Iris pigment epithelial cell (primary cell): ENCODE data around the gene CDCA5.
"Not testable (repeated sequence)": the region's sequence is repeated elsewhere in the genome, so short reads cannot be mapped to it uniquely, and the experiment has no call there.

ENCODE experiments used
- DNase-seq: peaks from one replicate; pipeline ENCODE4 v3.0.0-alpha.2; 2011; ENCODE audit warnings: low read depth

Gene CDCA5

DNA sequence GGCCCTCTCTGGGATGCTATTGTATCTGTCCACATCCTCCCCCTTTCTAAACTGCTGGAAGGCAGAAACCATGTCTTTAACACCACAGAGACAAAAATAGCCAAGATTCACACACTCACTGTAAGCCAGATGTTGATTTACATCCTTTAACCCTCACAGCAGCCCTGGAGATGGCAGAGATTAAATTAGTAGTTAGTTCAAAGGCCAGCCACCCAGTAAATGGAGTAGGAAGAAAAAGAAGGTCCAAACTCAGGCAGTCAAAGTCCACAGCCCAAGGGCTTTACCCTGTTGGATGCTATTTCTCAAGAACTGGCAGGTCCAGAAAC is 35.8 kb upstream of the CDCA5 start:
- no peak for DNase-seq

DNA sequence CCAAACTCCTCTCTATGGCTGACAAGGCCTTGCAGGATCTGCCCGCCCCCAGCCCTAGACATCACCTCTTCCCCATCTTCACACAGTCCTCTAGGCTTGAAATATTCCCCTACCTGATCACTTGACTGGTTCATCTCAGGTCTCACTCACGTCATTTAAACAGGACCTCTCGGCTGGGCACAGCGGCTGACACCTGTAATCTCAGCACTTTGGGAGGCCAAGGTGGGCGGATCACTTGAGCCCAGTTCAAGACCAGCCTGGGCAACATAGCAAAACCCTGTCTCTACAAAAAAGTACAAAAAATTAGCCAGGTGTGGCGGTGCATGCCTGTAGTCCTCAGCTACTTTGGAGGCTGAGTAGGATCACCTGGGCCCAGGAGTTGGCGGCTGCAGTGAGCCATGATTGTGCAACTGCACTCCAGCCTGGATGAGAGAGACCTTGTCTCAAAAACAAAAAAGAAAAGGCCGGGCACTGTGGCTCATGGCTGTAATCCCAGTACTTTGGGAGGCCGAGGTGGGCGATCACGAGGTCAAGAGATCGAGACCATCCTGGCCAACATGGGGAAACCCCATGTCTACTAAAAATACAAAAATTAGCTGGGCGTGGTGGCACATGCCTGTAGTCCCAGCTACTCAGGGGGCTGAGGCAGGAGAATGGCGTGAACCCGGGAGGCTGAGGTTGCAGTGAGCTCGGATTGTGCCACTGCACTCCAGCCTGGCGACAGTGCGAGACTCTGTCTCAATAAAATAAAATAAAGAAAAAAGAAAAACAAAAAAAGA is 35.2 kb upstream of the CDCA5 start:
- DNase-seq: not testable (repeated sequence)

DNA sequence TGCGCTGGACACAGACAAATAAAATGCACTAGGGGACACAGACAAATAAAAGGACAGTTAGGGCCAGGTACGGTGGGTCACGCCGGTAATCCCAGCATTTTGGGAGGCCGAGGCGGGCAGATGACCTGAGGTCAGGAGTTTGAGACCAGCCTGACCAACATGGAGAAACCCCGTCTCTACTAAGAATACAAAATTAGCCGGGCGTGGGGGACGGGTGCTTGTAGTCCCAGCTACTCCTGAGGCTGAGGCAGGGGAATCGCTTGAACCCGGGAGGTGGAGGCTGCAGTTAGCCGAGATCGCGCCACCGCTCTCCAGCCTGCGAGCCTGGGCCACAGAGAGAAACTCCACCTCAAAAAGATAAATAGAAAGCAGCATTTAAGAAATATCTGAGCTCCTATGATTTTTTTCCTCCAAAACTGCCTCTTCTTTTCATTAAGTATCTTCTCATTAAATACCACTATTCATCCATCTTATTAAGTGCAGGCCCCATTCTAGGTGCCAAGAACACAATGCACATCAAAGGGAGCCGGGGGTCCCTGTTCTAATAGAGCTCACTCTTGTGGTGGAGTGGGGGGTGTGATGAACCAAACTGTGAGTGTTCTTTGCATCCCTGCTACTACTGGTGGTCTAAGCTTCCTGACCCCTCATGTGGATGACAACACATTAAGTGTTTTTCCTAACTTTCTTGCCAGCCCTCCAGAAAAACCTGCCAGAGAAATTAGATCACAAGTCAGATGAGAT is 34.4 kb upstream of the CDCA5 start:
- DNase-seq: no peak

DNA sequence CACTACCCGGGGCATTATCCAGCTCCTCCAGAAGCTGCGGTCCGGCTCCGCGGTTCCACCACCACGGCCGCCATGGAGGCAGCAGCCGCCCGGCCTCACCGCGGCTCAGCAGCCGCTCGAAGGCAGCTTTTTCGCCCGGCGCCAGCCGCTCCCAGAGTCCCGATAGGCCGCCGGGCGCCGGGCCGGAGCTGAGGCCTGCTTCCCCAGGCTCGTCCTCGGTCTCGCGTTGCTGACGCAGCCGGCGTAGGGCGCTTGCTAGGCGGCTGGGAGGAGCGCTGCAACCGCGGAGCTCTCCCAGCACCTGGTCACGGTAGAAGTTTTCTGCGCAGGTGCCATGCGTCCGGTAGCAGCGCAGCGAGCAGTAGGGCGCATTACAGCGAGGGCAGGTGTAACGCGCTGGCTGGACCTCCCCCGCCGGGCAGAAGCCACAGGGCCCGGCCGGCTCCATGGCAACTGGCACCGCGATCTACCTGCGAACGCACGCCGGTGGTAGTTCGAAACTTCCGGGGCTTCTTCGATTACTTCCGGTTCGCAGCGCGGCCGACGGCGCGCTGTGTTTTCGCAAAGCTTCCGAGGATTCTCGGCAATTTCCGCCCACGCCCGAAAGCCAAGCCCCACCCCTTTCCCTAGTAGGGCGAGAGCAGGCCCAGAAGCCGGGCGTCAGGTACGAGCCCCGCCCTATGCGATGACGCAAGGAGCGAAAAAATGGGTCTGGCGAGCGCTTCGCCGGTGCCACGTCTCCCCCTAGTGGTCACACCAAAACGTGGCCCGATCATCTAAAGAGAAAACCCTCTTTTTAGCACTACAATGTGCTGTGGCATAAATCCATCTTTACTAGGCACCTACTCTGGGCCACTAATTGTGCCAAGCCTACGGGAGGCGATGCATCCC is 33.6 kb upstream of the CDCA5 start, which contains the start of gene ZNHIT2:
Gene ZNHIT2, minus strand, starts transcription at position 496 of the 891 bp plus-strand sequence. Its CDS starts 48 bp downstream, at position 448.
- DNase-seq: peak; percentile 98

DNA sequence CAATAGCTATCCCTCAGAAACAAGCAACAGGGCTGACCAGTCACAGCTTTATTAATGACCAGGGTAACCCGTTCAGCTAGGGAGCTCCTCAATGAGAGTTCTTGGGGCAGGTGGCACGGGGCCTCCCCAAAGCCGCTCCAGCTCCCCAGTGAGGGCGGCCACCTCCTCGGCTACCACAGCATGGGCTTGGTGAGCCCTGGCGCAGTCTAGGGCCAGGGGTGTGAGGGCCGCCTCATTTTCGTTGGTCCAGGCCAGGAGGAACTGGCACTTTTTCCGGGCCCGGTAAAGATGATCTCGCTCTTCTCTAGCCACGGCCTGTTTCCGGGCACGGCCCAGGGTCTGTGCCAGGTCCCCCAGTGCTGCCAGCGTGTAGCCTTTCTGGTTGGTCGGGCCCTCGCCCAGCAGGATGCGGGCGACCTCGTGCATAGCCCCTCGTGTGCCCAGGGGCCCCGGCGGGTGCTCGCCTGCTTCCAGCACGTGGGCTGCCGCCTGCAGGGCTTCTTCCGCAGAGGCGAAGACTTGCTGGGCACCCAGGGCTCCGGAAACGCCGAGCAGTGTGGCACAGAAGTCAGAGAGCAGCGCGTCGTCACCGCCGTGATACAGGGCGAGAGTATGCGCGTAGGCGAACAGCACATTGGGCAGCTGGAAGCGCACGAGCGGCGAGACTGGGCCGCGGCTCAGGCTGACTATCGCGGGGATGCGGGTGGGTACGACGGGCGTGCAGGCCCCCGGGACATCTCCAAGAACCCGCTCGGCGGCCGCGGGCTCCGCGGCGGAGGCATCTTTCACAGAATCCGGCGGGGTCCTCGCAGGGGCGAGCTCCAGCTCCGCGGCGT is 32.7 kb upstream of the CDCA5 start:
- peak; percentile 81 for DNase-seq

DNA sequence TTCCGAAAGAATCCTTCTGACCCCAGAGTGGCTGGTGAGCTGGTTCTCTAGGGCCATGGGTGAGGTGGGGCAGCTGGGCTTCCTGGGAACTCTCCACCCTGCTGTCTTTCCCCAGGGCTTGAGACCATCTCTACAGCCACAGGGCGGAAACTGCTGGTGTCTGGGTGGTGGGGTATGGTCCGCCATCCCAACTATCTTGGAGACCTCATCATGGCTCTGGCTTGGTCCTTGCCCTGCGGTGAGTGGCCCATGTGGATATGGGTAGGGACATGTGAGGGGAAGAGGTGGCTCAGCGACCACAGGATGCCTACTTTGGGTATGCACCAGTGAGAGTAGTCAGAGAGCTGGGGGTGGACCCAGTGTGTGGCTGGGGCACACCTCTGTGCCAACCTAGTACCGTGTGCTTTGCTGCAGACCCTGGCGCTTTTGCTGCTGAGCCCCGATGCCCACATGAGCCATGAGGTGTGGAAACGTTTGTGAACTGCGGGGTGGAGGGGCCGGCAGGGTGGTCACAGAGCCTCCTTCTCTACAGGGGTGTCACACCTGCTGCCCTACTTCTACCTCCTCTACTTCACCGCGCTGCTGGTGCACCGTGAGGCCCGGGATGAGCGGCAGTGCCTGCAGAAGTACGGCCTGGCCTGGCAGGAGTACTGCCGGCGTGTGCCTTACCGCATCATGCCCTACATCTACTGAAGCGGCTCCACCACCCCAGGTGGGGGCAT is 31.7 kb upstream of the CDCA5 start:
- no peak for DNase-seq

DNA sequence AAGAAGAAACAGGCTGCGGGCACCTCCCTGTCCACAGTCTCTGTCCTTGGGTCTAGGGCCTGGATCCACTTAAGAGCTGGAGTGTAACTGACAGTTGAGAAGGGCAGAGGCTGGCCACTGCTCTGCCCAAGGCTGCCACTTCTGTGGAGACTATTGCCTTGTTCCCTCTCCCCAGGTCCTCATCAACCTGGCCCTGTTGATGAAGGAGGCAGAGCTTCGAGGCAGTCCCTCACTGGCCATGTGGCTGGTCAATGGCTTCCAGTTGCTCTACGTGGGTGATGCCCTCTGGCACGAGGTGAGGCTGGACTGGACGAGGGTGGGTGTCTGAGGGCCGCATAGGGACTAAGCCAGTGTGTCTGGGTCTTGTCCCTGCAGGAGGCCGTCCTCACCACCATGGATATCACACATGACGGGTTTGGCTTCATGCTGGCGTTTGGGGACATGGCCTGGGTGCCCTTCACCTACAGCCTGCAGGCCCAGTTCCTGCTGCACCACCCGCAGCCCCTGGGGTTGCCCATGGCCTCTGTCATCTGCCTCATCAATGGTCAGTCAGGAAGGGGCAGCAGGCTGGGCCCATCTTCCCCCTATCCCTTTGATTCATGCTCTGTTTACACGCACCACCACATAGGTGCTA is 30.8 kb upstream of the CDCA5 start:
- no peak for DNase-seq

DNA sequence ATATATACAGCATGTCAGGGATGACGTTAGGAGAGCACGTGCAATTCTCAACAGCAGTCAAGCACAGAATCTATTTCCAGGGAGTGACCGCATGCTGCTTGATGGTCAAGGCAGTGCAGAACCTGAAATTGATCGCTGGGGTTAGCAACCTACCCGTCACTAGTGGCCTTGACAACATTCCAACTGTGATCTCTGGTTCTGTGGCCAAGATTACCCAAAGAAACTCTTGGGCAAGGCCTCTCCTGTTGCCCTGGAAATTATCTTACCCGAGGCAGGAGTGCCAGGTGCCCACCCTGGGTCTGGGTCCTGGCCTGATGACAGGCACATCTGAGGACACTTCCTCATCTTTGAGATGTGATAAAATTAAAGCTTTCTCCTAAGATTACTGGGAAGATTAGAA is 30.0 kb upstream of the CDCA5 start:
- DNase-seq: no peak

DNA sequence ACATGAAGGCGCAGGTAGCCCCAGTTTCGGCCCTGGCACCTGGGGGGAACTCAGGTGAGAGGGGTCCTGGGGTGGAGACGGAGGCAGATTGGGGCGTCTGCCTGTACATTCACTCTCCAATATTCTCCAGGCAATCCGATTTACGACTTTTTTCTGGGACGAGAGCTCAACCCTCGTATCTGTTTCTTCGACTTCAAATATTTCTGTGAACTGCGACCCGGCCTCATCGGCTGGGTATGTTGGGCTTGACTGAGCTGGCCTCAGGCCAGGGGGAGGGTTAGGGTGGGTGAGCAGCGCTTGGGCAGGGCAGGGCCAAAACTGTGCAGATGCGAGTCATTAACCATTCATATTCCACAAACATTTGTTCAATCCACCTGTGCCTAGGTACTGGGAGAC is 29.5 kb upstream of the CDCA5 start:
- DNase-seq: no peak

DNA sequence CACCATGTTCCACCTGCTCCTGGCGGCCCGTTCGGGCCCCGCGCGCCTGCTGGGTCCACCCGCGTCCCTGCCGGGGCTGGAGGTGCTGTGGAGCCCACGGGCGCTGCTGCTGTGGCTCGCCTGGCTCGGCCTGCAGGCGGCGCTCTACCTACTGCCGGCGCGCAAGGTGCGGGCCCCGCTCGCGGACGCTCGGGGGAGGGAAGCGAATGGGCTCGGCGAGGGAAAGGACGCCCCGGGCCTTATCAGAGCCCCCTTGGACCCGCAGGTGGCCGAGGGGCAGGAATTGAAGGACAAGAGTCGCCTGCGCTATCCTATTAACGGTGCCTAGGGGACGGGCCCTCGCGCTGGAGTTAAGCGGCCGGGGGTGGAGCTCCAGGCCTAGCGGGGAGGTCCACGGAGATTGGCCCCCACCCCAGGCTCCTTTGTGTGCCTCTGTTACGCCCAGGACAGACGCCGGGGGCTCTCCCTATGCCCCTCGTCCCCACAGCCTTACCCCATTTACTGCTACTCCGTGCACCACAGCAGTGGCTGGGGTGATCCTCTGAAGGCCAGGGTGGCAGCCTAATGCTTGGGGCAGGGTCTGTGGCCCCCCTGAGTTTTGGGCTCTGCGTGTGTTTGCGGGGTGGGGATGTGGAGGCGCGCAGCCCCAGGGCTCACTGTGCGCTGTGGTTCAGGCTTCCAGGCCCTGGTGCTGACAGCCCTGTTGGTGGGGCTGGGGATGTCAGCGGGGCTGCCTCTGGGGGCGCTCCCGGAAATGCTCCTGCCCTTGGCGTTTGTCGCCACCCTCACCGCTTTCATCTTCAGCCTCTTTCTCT is 28.9 kb upstream of the CDCA5 start:
- DNase-seq: peak; percentile 38

DNA sequence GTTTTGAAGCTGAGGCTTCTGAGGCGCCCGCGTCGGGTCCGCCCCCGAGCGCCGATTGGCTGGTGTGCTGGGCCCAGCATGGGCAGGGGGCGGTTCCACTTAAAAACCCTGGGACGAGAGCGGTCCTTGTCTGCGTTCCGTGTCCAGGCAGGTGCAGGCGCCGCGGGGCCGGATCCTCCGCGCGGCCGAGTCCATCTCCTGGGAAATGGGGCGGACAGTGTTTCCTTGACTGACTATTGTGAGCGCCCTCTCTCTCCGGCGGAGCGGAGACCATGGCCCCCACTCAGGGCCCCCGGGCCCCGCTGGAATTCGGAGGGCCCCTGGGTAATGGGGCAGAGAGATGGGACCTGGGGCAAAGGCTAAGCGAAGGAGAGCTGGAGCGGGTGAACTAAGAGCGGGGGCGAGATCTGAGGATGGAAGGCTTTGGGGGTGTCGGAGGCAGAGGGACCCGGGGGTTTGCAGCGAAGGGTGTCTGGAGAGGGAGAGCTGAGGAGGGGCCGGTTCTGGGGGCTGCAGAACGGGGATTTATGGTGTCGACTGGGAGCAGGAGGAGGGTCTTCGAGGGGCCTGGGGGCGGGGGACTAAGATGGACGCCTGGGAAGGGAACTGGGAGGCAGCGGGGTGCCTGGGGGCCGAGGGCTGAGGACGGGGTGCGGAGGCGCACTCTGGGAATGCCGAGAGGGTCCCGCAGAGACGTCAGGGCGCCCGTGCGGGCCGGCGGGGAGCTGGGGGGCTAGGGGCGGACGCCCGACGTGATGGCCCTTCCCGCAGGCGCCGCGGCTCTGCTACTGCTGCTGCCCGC is 28.1 kb upstream of the CDCA5 start, which contains the start of gene TM7SF2:
Gene TM7SF2, plus strand, starts transcription at position 129 of the 802 bp plus-strand sequence. Its CDS starts 144 bp downstream, at position 273.
- DNase-seq: peak; percentile 92

DNA sequence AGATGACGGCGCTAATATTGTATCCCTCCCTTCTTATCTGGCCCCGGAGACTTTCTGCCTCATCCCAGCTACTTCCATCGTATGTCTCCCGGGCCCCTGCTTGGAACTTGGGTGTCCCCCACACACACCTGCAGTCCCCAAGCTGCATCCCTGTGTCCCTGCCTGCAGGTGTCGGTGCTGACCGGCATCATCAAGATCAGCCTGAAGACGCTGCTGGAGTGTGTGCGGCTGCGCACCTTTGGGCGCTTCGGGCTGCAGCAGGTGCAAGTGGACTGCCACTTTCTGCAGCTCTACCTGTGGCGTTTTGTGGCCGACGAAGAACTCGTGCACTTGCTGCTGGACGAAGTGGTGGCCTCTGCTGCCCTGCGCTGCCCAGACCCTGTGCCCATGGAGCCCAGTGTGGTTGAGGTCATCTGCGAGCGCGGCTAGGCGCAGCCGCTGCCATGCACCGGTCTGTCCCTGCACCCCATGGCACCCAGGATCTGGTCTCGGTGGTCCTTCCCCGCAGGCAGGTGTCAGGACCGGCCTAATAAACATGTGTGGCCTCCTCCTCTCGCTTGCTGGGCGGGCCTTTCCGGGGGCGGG is 27.4 kb upstream of the CDCA5 start:
- DNase-seq: no peak

DNA sequence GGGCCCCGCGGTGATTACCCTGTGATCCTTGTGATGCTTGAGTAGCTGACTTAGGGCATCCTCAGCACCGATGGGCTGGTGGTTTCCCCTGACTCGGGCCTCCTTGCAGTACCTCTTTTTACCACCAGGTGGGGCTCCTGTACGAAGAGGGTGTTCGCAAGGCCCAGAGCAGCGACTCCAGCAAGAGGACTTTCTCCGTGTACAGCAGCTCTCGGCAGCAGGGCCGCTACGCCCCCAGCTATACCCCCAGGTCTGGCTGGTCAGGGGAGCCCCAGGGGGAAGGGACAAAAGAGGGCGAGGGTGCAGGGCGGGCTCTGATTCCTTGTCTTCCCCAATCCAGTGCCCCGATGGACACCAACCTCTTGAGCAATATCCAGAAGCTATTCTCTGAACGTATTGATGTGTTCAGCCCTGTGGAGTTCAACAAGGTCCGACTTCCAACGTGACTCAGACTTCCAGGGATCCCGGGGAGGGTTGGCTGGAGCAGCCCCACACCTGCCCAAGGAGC is 26.6 kb upstream of the CDCA5 start:
- DNase-seq: peak; percentile 81

DNA sequence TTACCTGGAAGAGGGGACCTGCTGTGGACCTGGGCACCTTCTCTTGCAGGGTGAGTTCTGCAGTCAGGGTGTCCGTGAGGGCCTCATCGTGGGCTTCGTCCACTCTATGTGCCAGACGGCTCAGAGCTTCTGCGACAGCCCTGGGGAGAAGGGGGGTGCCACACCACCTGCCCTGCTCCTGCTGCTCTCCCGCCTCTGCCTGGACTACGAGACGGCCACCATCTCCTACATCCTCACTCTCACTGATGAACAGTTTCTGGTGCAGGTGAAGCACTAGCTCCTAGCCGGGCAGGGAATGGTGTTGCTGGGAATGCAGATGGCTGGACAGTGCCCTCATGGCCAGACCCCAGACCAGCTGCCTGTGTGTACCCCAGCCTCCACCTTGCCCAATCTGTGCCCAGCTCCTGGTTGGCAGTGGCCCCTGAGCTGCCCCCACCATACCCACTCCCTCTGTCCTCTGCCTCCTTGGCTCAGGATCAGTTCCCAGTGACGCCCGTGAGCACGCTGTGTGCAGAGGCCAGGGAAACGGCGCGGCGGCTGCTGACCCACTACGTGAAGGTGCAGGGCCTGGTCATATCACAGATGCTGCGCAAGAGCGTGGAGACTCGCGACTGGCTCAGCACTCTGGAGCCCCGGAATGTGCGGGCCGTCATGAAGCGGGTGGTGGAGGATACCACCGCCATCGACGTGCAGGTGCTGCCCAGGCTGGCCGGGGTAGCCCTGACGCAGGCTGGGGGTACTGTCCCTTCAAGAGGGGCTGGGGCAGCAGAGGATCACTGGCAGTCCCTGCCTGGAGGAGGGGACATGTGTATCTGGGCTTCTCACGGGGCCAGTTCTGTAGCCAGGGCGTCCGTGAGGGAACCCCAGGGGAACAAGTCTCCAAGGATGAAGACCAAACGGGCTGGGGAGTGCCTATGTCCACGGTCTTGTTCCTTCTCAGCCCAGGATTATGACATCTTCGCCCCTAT is 25.7 kb upstream of the CDCA5 start:
- DNase-seq: no peak

DNA sequence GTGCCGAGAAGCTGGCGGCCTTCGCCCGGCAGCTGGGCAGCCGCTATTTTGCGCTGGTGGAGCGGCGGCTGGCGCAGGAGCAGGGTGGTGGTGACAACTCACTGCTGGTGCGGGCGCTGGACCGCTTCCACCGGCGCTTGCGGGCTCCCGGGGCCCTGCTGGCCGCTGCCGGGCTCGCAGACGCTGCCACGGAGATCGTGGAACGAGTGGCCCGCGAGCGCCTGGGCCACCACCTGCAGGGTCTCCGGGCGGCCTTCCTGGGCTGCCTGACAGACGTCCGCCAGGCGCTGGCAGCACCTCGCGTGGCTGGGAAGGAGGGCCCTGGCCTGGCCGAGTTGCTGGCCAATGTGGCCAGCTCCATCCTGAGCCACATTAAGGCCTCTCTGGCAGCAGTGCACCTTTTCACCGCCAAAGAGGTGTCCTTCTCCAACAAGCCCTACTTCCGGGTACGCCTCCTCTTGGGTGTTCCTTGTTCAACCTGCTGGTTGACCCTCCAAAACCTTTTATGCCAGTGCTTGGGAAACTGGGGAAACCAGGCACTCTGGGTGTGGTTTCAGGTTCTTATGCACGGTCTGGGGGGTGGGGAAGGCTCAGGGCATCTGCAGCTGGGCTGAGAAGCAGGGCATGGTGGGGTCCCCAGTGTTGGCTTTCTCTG is 24.8 kb upstream of the CDCA5 start:
- no peak for DNase-seq

DNA sequence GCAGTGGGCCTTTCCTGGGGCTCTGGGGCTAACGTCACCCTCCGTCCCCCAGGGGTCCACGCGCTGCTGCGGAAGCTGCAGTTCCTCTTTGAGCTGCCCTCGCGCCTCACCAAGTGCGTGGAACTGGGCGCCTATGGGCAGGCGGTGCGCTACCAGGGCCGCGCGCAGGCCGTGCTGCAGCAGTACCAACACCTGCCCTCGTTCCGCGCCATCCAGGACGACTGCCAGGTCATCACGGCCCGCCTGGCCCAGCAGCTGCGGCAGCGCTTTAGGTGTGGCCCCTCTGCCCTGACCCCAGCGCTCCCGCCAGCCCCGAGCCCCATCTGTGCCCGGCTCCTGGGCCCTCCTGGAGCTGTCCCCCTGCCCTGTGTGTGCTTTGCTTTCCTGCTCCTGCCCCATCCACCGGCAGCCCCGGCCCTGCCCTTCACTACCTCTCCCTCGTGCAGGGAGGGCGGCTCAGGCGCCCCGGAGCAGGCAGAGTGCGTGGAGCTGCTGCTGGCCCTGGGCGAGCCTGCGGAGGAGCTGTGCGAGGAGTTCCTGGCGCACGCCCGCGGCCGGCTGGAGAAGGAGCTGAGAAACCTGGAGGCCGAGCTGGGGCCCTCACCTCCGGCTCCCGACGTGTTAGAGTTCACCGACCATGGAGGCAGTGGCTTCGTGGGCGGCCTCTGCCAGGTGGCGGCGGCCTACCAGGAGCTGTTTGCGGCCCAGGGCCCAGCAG is 24.1 kb upstream of the CDCA5 start:
- DNase-seq: no peak
